Loucy (cell line): ENCODE results near the gene MGMT.

Source experiments
- EZH2phosphoT487 ChIP-seq: fragments of 200-600 bp; IDR thresholded peaks from 2 replicates; pipeline ENCODE4 v1.6.1; 2018; ENCODE audit warnings: antibody characterized with exemption, mild to moderate bottlenecking, moderate library complexity, borderline replicate concordance
- TF ChIP-seq, protein P1 (sequence below): fragments of 200-600 bp; sonication (generic); conservative IDR thresholded peaks from 2 replicates; pipeline ENCODE4 v1.5.1; 2014; ENCODE audit warnings: mild to moderate bottlenecking, antibody characterized with exemption, low read length

DNA sequence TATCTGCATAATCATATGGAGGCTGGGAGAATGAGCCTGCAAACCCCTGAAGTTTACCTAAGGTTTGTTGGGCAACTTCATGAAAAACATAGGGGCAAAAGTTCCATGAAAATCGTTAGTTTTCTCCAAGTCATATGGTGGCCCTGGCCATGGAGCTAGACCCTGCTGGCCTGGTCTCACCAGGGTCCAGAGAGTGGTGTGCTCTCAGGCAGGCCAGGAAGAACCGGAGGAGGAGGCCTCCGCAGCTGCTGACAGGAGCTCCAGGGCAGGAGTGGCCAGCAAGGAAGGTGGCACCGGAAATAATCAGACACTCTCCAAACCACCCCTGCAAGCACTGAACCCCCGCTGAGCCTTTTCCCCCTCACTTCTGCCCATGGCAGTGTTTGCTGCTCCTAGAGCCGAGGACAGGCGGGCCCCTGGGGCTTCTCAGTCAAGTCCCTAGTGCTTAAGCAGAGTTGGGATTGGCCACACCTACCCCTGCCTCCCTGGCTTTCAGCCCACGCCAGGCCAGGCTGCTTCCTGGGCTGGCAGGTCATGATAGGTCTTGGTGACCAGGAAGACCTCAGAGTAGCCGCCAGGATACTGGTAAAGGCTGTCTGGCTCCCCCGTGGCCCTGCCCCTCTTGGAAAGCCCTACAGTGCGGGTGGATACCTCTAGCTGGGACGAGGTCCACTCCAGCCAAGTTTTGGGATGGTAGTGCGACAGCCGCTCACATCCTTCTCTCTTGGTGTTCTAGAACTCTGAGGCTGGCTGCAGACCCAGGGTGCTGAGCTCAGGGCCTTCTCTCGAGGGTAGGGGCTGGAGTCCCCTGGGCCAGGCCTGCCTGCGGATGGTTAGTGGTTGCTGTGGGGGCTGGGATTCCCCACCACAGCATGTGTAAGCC lies 242.8 kb downstream of the MGMT start:
- TF ChIP-seq, protein P1, sequence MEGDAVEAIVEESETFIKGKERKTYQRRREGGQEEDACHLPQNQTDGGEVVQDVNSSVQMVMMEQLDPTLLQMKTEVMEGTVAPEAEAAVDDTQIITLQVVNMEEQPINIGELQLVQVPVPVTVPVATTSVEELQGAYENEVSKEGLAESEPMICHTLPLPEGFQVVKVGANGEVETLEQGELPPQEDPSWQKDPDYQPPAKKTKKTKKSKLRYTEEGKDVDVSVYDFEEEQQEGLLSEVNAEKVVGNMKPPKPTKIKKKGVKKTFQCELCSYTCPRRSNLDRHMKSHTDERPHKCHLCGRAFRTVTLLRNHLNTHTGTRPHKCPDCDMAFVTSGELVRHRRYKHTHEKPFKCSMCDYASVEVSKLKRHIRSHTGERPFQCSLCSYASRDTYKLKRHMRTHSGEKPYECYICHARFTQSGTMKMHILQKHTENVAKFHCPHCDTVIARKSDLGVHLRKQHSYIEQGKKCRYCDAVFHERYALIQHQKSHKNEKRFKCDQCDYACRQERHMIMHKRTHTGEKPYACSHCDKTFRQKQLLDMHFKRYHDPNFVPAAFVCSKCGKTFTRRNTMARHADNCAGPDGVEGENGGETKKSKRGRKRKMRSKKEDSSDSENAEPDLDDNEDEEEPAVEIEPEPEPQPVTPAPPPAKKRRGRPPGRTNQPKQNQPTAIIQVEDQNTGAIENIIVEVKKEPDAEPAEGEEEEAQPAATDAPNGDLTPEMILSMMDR, result no peak
- no peak for TF ChIP-seq EZH2phosphoT487
